Cortex of kidney (tissue), 1 donor: Measurements from ENCODE around the gene SUCLG2.

Experiments
- DNase-seq: peaks from one replicate; lab custom pipeline; 2025; lab: John Stamatoyannopoulos, UW

SUCLG2 gene

GRCh38 chr3:67515778-67516177 is 138.6 kb downstream of the SUCLG2 start:
- DNase-seq = no peak

GRCh38 chr3:67509471-67510075 is 144.8 kb downstream of the SUCLG2 start:
- no peak for DNase-seq

- DNase-seq = no peak
Measured at GRCh38 chr3:67507584-67507983, 146.8 kb downstream of the SUCLG2 start.

GRCh38 chr3:67500709-67501108 is 153.7 kb downstream of the SUCLG2 start:
- DNase-seq = no peak

GRCh38 chr3:67497746-67498145 is 156.7 kb downstream of the SUCLG2 start:
- no peak for DNase-seq

- no peak for DNase-seq
Measured at GRCh38 chr3:67495751-67496150, 158.7 kb downstream of the SUCLG2 start.

- DNase-seq = no peak
Measured at GRCh38 chr3:67493808-67494207, 160.6 kb downstream of the SUCLG2 start.

- no peak for DNase-seq
Measured at GRCh38 chr3:67490658-67491057, 163.8 kb downstream of the SUCLG2 start.

- no peak for DNase-seq
Measured at GRCh38 chr3:67489816-67490215, 164.6 kb downstream of the SUCLG2 start.

GRCh38 chr3:67487564-67488114 is 166.8 kb downstream of the SUCLG2 start:
- no peak for DNase-seq

GRCh38 chr3:67486883-67487282 is 167.5 kb downstream of the SUCLG2 start:
- no peak for DNase-seq

- DNase-seq = no peak
Measured at GRCh38 chr3:67484085-67484484, 170.3 kb downstream of the SUCLG2 start.

GRCh38 chr3:67481126-67481525 is 173.3 kb downstream of the SUCLG2 start:
- DNase-seq = no peak

GRCh38 chr3:67478423-67478822 is 176.0 kb downstream of the SUCLG2 start:
- DNase-seq = no peak

- DNase-seq = no peak
Measured at GRCh38 chr3:67474311-67474710, 180.1 kb downstream of the SUCLG2 start.

- DNase-seq = no peak
Measured at GRCh38 chr3:67472674-67473201, 181.7 kb downstream of the SUCLG2 start.

GRCh38 chr3:67470207-67470606 is 184.2 kb downstream of the SUCLG2 start:
- DNase-seq = no peak

- no peak for DNase-seq
Measured at GRCh38 chr3:67468511-67468910, 185.9 kb downstream of the SUCLG2 start.

- DNase-seq = no peak
Measured at GRCh38 chr3:67463656-67464055, 190.8 kb downstream of the SUCLG2 start.

- DNase-seq = no peak
Measured at GRCh38 chr3:67462187-67462586, 192.2 kb downstream of the SUCLG2 start.

- no peak for DNase-seq
Measured at GRCh38 chr3:67461667-67462142, 192.7 kb downstream of the SUCLG2 start.

- no peak for DNase-seq
Measured at GRCh38 chr3:67460841-67461510, 193.4 kb downstream of the SUCLG2 start.

- no peak for DNase-seq
Measured at GRCh38 chr3:67459796-67460195, 194.6 kb downstream of the SUCLG2 start.
